Endometrial microvascular endothelial cells (primary cell): ENCODE measurements around the gene PLBD2. TPM values are rescaled to one million over a fixed set of nuclear protein-coding genes. Genes with fewer than 3 reads are reported as not detected.

ENCODE experiments used
- in situ Hi-C: cut with HindIII; loops from 2 replicates; pipeline ENCODE4 v1.10.0; 2017; ENCODE audit warnings: low sequenced_read_pairs, low pct_unique_long_range_greater_than_20kb; ENCODE audit errors: inconsistent ontology term
- total RNA-seq: library from RNA; depleted of rRNA; stranded (reverse); fragments of >200 nt; gene quantifications from one replicate; pipeline ENCODE4 v1.2.3, GENCODE V29; 2015; ENCODE audit errors: inconsistent ontology term

PLBD2 gene
- total RNA-seq, 1 donor from 2014 or later = 53.3 TPM

DNA sequence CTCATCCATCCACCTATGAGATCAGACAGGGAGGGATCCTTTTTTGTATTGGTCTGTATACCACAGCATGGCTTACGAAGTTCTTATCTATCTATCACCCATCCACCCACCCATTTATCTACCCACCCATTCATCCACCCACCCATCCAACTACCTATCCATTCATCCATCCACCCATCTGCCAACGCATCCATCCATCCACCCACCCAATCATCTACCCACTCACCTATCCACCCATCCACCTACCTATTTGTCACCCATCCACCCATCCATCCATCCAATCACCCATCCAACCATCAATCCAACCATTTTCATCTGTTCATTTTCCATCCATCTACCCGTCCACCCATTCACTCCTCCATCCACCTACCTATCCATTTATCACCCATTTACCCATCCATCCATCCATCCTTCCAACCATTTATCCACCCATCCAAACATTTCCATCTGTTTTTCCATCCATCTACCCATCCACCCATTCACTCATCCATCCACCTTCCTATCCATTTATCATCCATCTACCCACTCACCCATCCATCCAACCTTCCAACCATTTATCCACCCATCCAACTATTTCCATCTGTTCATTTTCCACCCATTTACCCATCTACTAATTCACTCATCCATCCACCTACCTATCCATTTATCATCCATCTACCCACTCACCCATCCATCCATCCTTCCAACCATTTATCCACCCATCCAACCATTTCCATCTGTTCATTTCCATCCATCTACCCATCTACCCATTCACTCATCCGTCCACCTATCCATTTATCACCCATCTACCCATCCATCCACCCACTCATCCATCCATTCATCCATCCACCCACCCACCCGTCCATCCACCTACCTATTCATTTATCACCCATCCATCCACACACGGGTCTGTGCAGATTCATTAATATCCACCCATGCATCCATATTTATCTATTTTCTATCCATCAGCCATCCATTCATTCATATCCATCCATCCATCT lies 32.0 kb downstream of the PLBD2 start:
- in situ Hi-C loops = no loop called here

DNA sequence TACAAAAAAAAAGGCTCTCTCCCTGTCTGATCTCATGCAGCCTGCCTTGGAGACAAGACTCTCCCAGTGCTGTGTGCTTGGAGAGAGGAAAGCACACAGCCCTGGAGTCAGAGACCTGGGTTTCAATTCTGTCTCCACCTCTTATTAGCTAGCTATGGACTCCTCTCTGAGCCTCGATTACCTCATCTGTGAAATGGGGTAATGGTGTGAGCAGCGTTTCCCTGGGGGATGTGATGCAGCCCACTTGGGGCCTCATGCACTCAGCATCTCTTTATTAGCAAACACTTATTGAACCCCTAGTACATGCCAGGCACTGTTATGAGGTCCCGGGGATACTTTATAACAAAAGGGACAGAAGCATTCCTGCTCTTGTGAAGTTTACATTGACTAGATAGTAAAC lies 32.8 kb downstream of the PLBD2 start:
- in situ Hi-C loops = no loop called here

DNA sequence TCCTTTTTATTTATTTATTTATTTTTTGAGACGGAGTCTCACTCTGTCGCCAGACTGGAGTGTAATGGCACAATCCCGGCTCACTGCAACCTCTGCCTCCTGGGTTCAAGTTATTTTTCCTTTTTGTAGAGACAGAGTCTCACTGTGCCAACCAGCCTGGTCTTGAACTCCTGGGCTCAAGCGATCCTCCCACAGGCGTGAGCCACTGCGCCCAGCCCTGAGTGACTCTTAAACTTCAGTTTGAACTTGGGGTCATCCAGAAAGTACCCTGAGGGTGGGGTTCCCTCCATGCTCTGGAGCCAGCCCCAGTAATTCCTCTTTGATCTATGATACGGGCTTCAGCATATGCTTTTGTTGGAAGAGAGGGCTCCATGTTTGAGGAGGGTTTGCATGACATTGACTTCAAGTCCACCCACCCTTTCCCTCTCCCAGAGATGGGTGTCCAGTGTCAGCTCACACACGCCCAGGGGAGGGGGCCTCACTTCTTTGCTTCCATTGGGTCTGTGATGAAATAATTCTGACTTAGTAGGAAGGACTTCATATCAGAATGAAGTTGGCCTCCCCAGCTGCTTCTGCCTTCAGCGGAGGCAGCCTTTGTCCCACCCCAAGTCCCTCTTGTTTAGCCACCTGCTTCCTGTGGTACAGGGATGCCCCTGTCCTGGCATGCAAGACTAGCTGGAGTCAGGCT lies 33.4 kb downstream of the PLBD2 start:
- in situ Hi-C loops = no loop called here

DNA sequence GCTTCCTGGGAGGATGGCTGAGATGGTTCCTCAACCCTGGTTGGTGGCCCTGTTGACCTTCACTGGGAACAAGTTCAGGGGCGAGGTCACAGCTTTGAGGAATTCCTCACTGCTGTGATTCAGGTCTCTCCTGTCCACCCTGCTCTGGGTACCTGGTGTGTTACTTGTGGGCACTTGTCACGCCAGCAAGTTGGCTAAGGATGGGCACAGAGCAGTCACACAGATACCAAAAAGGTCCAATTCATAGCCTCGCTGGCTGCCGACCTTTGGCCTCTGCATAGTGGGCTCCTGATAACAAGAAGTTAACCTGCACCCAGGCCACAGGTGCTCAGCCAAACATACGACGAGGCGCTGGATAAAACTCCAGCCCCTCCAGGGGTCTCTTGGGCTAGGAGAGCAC lies 34.1 kb downstream of the PLBD2 start:
- in situ Hi-C loops = no loop called here

DNA sequence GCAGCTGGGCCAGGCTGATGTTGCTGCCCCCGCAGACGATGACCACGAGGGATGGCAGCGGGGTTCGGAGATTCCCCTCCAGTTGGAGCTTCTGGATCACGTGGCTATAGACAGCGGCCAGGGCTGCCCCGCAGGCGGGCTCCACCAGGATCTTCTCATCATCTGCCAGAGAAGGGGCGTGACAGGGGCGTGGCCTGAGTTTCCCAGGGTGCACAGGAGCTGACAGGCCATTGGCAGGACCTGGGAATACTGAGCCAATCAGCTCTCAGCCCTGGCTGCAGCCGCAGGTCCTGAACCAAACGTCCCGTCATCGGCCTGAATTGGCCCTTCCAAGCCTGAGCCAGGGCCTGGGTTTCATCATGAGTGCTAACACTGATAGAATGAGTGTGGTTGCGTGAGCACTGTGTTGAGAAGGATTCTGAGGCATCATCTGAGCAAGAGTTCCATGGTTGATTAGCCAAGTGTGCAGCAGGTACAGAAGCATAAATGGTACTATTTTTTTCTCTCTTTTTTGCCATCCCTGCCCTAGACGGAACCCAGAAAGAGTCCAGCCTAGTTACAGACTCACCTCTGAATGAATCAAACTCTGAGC lies 34.7 kb downstream of the PLBD2 start:
- in situ Hi-C loops = no loop called here

DNA sequence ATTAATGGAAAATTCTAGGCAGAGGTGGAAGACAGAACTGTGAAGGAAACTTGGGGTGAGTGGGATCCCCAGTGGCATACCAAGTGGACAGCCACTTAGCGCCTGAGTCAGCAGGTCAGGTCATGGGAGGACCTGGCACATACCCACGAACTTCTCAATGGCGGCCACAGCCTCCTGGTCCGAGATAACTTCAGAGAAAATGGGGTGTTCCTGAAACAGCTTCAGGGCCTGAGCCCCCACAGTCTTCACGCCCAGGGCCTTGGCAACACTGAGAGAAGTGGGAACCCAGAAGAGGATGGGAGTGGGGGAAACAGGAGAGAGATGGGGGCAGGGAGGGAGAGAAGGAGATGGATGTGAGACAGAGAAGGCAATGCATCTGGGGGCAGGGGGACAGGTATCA lies 35.4 kb downstream of the PLBD2 start:
- in situ Hi-C loops = no loop called here

DNA sequence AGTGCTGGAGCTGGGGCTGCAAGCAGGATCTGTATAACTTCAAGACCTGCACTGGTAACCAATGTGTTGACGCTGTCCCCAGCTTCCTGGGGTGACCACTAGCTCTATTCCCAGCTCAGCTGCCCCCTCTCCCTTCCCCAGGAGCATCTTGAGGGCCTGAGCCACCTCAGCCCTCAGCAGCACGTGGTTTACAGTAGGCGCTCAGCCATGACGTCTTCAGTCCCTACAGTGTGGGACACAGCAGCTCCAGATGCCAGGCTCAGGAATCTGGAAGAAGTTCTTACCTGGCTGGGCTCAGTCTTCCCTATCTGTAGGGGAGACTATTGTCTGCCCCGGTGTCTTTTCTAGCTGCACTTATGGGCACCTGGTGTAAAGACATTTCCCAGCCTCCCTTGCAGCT lies 36.7 kb downstream of the PLBD2 start:
- in situ Hi-C loops = no loop called here

DNA sequence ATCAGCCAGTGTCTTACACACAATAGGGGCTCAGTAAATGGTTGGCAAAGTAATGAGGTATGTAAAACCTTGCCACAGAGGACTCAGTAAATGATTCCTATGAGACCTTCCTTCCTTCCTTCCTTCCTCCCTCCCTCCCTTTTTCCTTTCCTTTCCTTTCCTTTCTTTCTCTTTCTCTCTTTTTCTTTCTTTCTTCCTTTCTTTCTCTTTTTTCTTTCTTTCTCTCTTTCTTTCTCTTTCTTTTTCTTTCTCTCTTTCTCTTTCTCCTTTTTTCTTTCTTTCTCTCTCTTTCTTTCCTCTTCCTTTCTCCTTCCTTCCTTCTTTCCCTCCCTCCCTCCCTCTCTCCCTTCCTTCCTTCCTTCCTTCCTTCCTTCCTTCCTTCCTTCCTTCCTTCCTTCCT lies 37.8 kb downstream of the PLBD2 start:
- in situ Hi-C loops = no loop called here

DNA sequence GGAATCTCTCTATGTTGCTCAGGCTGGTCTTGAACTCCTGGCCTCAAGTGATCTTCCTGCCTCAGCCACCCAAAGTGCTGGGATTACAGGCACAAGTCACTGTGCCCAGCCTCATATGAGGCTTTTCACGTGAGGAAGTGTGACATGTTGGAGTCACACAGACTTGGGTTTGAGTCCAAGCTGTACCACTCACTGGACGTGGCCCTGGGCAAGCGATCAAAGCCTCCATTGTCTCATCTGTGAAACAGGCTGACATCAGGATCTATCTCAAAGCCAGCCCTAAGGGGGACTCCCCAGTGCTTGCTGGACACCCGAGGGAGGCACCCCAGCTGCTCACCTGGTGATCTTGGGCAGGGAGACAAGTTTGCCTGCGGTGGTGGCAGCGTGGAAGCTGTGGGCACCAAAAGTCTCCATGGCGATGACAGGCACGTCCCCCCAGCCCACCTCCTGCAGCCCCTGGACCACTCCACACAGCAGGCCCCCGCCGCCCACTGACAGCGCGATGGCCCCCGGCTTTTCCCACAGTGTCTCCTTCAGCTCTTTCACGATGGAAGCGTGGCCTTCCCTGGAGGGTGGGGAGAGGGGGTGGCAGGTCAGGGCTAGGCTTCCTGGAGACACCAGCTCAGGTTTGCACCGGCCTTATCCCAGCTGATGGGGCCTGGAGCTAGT lies 38.6 kb downstream of the PLBD2 start:
- in situ Hi-C loops = no loop called here

DNA sequence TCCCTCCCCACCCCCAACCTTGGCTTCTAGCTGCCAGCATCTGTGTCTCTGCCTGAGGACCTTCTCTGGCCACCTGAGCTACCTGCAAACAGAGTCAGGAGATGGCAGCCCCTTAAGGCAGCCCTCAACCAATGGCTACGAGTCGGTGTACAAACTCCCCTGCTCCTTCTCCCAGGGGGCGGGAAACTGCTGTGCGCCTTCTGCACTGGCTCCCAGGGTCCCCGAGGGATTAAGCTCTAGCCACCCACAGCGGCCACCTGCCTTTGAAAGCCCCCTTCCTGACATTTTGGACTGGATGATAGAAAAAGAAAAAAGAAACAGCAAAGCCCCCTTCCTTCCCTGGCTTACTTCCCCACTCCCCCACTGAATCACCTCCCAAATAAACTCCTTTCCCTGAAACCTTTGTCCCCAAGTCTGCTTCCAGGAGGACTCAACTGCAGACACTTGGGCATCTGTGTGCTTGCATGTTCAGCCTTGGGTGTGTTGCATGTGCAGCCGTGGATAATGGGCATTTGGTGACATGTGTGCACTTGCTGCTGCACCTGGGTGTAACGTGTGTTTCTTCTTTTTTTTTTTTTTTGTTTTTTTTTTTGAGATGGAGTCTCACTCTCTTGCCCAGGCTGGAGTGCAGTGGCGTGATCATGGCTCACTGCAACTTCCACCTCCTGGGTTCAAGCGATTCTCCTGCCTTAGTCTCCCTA lies 39.3 kb downstream of the PLBD2 start:
- in situ Hi-C loops = no loop called here

DNA sequence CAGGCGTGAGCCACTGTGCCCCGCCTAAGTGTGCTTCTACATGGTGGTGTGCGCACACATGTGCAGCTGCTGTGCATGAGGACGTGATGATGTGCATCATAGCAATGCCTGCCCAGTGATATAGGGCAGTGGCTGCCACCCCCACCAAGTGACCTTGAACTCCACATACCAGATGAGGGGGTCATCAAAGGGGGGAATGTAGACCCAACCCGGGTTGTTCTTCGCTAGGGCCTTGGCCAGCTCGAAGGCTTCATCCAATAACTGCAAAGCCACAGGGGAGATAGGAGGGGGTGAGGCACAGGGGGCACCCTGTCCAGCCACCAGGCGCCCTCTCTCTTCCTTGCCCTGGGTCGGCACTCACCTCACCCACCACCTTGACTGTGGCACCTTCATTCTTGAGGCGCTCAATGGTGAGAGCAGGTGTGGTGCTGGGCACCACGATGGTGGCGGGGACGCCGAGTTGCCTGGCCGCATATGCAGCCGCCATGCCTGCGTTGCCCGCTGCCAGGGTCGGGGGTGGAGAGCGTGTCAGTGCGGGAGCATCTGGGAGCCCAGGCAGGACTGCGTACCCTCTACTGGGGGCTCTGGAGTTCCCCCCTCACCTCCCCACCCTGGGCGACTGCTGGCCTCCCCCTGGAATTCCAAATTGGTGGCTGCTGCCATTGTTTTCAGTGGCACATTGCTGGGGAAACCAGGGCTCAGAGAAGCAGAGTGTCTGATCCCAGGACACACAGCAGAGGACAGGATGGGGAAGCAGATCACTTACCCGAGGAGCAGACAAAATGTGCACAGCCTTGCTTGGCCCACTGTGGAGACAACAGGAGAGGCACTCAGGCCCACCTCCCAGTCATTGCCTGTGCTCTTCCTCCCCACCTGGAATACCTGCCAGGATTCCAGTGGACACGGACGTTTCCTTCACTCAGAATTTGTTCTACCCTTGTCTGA lies 40.2 kb downstream of the PLBD2 start:
- in situ Hi-C loops = no loop called here

DNA sequence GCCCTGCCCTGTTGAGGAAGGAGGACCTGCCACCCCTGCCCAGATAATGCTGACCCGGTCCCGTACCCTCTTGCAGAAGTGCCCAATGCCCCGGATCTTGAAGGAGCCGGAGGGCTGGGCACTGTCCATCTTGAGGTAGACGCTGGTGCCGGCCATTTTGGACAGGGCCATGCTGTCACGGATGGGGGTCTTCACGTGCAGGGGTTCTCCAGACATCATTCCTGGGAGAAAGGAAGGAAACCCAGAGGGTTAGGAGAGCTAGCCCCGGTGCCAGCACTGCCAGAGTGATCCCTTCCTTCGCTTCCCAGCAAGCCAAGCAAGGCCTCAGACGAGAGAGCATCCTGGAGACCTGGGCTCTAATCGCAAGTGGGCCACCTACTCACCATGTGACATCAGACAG lies 41.1 kb downstream of the PLBD2 start:
- in situ Hi-C loops = no loop called here

DNA sequence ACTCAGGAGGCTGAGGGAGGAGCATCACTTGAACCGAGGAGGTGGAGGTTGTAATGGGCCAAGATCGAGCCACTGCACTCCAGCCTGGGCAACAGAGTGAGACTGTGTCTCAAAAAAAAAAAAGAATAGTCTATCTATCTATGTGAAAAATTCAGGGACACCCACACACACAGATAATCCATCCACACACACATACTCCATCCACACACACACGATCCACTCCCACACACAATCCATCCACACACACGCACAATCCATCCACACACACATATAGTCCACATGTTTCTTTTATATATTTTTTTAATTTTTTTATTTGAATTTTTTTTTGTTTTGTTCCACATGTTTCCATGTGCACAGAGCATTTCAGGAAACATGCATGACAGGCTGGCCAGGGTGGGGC lies 42.0 kb downstream of the PLBD2 start:
- in situ Hi-C loops = no loop called here

DNA sequence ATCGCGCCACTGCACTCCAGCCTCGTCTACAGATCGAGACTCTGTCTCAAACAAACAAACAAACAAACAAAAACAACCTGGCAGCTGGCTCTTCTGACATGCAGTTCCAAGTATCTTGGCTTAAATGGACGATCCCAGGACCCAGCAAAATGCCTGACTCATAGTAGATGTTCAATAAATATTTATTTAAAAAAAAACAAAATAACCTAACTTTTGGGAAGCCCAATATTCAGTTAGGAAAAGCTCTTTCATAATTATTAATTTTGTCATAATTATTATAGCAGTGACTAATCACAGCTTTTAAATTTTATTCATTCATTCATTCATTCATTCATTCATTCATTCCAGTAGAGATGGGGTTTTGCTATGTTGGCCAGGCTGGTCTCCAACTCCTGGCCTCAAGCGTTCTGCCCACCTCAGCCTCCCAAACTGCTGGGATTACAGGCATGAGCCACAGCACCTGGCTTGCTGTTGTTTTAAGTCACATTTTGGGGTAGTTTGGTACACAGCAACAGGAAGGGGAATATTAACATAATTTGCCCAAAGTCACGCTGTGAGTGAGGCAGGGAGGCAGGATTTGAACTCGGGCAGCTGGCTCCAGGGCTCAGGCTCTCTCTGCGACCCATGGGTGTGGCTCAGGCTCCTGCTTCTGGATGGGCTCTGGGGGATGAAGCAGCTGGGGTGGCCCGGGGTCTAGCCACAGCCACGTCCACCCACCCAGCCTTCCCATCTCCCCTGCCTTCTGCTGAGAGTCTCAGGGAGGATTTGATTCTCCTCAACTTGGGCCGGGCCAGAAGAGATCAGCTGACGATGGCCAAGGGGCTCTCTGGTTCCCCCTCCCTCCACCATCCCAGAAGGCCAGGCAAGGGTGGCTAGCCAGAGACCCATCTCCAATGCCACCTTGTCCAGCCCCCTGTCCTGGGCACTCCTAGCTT lies 42.9 kb downstream of the PLBD2 start:
- in situ Hi-C loops = no loop called here

DNA sequence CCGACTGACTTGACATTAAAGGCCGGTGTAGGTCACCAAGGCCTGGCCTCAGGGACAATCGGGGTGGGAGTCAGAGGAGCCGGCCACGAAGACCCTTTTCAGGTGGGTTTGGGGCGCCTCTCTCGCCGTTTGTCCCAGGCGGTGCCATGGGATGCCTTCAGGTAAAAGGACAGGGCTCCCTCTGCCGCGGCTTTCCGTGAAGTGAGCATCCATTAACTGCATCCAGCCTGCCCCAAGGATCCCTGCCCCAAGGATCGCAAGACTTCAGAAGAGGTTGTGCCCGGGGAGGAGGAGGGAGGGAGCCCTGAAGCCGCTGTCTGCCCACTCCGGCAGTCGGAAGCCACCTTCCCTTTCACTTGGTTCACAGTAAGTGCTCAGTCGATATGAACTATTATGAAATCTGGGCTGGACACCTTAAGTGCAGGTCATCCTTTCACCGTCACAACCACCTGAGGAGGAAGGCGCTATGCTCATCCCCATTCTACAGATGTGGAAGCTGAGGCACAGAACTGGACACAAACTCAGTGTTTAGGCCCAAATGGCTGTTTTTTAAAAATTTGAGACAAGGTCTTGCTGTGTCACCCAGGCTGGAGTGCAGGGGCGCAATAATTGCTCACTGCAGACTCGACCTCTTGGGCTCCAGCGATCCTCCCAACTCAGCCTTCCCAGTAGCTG lies 44.3 kb downstream of the PLBD2 start:
- in situ Hi-C loops = no loop called here
